Measurements from ENCODE around the gene EIF3K. TPM values are rescaled to one million over a fixed set of nuclear protein-coding genes. Genes with fewer than 3 reads are reported as not detected.
A peak's percentile ranks its signal among the peaks of the same experiment; 100 is the strongest.
"Not testable (repeated sequence)": the region's sequence is repeated elsewhere in the genome, so short reads cannot be mapped to it uniquely, and the experiment has no call there.

The EIF3K gene
- polyA plus RNA-seq (2013, experiment 1 of 2; ENCODE audit: insufficient read length), result 229 TPM
- polyA plus RNA-seq (2013, experiment 2 of 2; ENCODE audit: insufficient read length), result 229 TPM

DNA sequence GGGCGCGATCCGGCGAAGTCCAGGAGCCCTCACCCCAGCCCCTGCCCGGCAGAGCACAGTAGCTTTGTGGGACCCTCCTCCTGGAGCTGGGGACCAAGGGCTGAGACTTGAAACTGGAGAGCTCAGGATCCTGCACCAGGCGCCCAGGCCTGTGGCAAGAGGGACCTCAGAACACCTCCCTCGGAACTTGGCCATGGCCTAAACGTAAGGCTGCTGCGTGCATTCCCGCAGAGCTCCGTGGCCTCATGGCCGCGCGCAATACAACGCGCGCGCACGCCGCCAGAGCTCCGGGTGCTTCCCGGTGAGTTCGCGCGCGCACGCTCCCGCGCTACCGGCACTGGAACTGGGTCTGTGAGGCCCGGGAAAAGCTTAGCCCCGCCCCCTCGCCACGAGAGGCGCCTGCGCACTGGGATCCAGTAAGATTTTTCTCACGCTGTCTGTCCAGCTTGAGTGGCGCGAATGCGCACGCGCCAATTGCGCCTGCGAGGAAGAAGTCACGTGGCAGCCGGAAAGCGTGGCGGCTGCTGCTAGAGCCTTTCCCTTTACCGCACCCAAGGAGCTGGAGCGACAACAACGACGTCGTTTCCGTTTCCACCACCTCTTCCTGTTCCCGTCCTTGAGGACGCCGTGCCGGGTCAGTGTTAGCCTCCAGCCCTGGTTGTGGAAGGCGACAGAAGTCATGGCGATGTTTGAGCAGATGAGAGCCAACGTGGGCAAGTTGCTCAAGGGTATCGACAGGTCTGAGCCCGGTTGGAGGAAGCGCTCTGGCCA, at the start of gene EIF3K:
TSS of gene EIF3K (plus strand) at position 599 of the 771 bp plus-strand sequence. CDS start at position 680, 81 bp downstream.
- peak; percentile 99 for DNase-seq

- no peak for DNase-seq
Measured at GRCh38 chr19:38569368-38569983, 49.5 kb upstream of the EIF3K start.

GRCh38 chr19:38571682-38572081, 47.3 kb upstream of the EIF3K start:
- no peak for DNase-seq

- no peak for DNase-seq
Measured at GRCh38 chr19:38577826-38578225, 41.2 kb upstream of the EIF3K start.

- not testable (repeated sequence) for DNase-seq
Measured at GRCh38 chr19:38579304-38579703, 39.7 kb upstream of the EIF3K start.

DNA sequence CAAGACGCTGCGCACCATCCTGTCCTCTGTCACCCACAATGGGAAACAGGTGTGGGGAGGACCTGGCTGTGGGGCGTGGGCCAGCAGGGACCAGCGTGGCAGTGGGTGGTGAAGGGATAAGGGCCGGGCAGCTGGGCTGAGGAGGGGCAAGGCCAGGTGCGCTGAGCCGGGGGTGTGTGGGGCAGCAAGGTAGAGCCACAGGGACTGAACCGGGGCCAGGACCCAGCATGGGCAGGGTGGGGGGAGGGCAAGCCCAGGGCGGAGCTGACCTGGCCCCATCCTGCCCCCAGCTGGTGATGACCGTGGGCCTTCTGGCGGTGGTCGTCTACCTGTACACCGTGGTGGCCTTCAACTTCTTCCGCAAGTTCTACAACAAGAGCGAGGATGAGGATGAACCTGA, 38.9 kb upstream of the EIF3K start:
- DNase-seq, result no peak

DNA sequence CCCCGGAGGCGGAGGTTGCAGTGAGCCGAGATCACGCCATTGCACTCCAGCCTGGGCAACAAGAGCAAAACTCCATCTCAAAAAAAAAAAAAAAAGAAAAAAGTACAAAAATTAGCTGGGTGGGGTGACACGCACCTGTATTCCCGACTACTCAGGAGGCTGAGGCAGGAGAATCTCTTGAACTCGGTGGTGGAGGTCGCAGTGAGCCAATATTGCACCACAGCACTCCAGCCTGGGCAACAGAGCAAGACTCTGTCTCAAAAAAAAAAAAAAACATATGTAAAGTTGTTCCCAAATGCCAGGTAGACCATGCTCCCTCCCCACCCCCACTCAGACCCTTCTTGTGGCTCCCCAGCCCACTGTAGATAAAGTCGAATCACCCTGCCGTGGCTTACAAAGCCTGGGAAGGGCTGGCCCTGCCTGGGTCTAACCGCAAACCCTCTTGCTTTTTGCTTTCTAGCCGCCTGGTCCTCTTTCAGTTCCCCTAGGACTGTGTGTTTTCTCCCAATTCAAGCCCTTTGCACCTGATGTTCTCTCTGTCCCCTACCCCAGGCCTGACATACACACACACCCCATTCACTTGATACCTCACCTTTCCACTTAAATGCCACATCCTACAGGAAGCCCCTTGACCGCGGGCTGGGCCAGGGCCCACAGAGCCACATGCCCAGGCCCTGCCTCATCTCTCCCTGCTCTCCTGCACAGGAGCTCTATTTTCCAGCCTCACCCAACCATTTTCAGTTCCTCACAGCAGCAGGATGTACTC, 35.6 kb upstream of the EIF3K start:
- DNase-seq, result no peak

- no peak for DNase-seq
Measured at GRCh38 chr19:38583985-38584305, 35.0 kb upstream of the EIF3K start.

- DNase-seq, result no peak
Measured at GRCh38 chr19:38587562-38587961, 31.4 kb upstream of the EIF3K start.

- no peak for DNase-seq
Measured at GRCh38 chr19:38588041-38588440, 30.9 kb upstream of the EIF3K start.

- no peak for DNase-seq
Measured at GRCh38 chr19:38592940-38593339, 26.0 kb upstream of the EIF3K start.

GRCh38 chr19:38596057-38596981, 22.7 kb upstream of the EIF3K start:
- DNase-seq, result no peak

DNA sequence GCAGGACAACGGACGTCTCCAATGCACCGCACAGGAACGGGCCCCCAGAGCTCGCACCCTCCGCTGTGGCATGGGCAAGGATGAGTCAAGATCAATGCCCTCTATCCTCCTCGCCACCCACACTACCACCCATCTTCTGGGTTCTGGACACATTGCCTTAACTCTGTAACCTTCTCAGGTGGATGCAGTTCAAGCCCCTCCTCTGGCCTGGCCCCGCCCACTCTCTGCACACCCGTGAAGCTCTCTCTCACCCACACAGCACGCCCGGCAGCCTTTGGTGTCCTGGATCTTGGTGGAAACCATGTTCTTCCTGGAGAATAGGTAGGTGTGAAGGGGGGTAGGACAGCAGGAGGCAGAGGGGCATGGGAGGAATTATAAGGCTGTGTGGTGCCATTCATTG, 21.9 kb upstream of the EIF3K start:
- DNase-seq, result no peak

DNA sequence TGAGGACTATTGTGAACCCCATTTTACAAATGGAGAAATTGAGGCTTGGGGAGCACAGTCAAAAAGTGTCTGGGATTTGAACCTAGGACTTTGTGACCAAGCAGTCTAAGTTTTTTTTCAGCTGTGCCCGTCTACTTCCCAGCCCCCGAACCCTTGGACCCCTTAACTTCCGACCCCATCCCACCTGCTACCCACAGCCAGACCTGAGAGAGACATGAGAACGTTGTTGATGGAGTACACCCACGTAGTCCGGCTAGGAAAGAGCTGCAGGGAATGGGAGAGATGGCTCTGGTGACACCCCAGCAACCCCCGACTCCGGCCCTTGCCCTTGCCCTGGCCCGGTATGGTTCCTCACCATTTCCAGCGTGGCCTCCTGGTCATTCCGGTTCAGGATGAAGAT, 19.3 kb upstream of the EIF3K start:
- DNase-seq, result no peak

DNA sequence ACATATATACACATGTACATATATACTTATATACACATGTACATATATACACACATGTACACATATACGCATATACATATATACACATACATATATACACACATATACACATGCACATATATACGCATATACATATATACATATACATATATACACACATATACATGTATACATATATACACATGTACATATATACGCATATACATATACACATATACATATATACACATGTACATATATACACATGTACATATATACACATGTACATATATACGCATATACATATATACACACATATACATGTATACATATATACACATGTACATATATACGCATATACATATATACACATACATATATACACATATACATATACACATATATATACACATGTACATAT, 16.1 kb upstream of the EIF3K start:
- DNase-seq, result not testable (repeated sequence)

GRCh38 chr19:38606131-38606530, 12.9 kb upstream of the EIF3K start:
- no peak for DNase-seq

- DNase-seq, result no peak
Measured at GRCh38 chr19:38614289-38614688, 4.7 kb upstream of the EIF3K start.

DNA sequence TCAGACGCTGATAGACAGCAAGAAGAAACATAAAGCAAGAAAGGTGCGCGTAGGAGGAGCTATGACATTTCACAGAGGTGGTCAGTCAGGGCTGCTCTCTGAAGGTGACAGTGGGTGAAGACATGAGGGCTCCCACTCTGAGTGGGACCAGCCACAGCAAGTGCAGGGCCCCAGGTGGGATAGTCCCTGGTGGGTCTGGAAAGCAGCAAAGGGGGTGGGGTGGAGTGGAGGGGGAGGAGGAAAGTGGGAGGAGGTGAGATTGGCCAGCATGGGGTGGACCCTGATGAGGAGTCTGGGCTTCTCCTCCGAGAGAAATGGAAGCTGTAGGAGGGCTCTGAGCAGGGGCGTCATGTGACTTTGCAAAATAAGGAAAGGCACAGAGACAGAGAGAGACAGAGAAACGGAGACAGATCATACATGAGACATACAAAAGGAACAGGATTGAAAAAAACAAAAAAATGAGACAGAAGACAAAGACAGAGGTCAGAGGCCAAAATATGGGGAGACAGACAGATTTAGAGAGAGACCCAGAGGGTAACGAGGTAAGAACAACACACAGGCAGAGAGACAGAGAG, 3.9 kb upstream of the EIF3K start:
- DNase-seq, result no peak

- no peak for DNase-seq
Measured at GRCh38 chr19:38616265-38616664, 2.7 kb upstream of the EIF3K start.

DNA sequence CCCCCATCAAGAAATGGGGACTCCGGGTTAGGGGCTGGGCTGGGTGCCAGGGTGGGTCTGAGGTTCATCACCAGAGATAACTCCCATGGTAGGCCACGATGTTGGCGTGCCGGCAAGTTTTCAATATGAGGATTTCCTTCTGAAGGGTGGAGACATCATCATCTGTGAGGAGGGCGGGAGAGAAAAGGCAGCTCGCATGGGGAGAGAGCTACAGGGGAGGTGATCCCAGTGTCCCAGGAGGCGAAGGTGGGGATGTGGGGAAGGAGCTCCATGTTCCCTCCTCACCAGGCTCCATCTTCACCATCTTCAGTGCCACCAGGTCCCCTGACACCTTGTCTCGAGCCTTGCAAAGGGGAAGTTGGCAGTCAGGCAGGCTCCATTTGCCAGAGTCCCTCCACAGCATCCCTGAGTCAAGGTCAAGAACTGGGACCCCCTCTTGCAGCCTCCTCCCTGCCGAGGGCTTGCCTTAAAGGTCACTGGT, 1.7 kb upstream of the EIF3K start:
- DNase-seq, result no peak

DNA sequence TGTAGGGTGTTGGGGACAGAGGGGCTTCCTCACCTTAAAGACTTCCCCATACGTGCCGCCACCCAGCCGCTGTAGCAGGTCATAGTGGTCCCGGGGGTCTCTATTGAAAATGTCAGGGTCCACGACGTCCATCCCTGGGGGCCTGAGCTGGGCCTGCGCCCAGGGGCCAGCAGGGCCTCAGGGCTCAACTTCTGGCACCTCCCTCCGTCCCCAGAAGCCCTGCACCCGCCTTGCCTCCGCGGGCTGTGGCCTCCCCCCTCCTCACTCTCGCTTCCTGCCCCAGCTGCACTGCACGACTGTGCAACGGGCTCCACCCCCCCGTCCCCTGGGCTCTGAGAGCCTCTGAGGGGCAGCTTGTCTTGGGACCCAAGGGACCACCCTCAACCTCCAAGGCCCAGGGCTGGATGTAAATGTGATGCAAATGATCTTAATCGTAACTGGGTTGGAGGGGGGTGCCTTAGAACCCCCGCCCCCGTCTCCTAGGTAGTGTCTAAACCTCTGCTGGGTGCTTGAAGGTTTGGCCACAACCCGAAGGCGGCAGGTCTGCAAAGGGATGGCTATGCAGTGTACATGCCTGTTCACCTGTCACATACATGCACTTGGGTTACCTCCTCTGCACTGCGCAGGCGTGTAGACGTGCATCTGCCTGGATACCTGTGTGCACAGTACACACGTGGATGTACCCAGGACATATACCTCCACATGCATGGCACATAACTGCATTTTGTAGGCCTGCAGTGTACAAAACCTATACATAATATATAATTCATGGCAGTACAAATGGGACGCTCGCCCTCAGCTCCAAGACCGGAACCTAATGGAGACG, 1.0 kb upstream of the EIF3K start, which contains the start of gene MAP4K1:
TSS of gene MAP4K1 (minus strand) at position 190 of the 826 bp plus-strand sequence. CDS start at position 132, 58 bp downstream.
- no peak for DNase-seq
